GM21381 (cell line): ENCODE measurements around the gene ALG6.

ENCODE experiments used
- ATAC-seq: cut with Tn5 transposase; IDR thresholded peaks from one replicate; pipeline ENCODE4 v1.9.1; 2021; ENCODE audit warnings: mild to moderate bottlenecking, moderate library complexity; ENCODE audit not compliant: unreplicated experiment

The ALG6 gene

GRCh38 chr1:63367215-63368103 lies at the start of gene ALG6:
Gene ALG6 (plus strand): TSS chr1:63367627. CDS start chr1:63370978, 3,351 bp downstream.
- peak; percentile 96 for ATAC-seq

- ATAC-seq = no peak
Measured at GRCh38 chr1:63317817-63318152, 49.6 kb upstream of the ALG6 start.

- ATAC-seq = no peak
Measured at GRCh38 chr1:63318201-63318979, 49.0 kb upstream of the ALG6 start.

DNA sequence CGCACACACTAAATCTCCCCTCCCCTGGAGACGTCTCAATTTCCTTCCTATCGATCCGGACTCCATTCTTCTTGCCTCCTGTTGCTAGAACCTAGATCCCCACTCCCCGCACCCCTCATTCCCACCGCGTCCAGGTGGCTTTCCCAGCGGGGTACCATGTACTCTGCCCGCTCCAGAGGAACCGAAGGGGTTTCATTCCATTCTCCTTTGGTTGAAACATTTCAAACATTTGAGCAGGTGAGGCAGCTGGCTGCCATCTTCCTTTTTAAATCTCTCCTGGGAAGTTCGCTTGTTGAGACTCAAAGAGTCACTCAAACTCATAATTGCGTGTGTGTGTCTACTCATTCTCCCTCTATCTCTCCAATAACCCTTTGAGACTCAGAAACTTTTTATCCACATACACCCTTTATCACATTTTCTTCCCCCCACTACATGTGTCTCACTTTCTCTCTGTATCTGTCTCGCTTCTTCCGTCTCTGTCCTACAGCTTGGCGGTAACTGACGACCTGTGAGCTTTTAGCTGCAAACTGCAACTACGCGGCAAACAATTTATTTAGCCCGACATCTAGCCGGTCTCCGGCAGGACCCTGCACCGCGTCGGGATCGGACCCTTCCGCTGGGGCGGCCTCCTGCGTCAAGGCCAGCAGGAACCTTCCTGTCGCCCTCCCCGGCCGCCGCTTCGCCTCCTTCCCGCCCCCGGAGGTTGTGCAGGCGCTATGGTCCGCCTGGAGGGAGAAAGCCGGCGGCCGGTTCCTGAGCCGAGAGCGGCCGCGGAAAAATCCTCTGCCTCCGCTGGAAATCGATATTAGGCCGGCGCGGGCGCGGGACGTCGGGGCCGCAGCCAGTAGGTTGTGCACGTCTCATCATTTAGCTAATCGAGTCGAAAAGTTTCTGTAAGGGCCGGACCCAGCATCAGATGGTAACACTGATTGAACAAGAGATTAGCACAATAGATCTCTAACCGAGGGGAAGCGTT lies 48.1 kb upstream of the ALG6 start:
- no peak for ATAC-seq

- no peak for ATAC-seq
Measured at GRCh38 chr1:63320022-63320721, 47.3 kb upstream of the ALG6 start.

DNA sequence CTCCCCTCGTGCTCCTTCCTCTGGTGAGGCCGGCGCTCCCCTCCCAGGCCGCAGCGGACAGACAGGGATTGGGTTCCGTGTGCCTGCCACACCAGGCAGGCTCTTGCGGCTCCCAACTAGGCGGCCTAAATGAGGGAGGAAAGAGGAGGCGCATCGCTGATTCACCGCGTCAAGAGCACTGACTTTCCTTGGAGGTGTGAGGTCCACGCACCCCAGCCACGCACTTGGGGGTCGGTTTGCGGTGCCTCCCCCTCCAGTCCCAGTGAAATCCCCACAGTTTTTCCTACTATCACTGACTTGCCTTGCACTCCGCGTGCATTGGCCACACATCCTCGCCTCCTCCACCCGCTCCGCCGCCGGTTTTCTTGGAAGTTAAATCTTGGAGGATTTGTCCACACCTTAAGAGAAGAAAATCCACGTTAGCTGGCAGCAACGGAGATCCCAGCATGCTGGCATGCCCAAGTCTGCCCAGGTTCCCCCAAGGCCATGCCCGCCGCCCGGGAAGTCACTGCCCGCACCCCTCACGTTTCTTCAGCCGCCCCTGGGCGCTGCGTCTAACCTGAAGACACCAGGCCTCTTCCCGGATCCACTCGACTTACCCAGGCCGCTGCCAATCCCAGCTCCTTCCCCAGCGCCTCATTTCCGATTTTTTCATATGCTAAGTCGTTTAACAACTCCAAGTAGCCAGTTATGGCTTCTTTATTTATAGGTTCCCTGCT lies 46.2 kb upstream of the ALG6 start:
- no peak for ATAC-seq

GRCh38 chr1:63321785-63322113 lies 45.7 kb upstream of the ALG6 start:
- no peak for ATAC-seq

DNA sequence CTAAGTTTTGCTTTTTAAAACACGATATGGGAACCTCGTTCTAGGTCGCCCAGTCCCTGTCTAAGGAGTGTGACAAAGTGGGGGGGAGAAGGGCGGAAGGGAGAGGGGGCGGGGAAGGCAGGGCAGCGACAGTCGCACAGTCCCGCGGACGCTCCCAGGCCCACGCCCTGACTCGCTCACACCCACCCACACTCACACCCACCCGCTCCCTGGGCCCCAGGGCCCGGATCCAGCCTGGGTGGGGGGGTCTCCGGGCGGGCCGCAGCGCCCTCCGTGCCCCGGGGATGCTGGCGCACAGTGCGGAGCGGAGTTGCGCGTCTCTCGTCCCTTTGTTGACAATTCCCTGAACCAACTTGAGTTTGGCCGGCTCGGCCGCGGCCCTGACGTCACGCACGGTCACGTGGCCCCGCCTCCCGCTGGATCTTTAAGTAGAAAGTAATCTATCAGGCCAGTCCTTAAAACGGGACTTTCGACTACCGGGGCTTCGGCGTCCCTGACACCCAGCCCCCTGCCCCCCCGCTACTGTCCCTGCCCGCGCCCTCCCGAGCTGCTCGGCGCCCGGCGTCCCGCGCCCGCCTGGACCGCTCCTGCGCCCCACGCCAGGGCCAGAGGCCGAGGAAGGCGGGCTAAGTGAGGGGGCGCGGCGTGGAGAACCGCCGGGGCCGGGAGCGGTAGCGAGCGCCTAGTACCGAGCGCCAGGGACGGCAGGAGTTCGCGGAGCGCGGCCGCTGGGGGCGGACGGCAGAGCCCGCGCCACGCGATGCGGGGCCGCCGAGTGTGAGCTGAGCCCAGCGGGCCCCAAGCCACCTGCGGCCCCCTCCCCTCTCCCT lies 45.1 kb upstream of the ALG6 start, which contains the start of gene FOXD3:
TSS of gene FOXD3 (plus strand) at position 454 of the 830 bp plus-strand sequence. CDS start 492 bp downstream, outside the sequence.
- peak; percentile 42 for ATAC-seq

GRCh38 chr1:63322944-63323864 lies 44.2 kb upstream of the ALG6 start:
- ATAC-seq = no peak

DNA sequence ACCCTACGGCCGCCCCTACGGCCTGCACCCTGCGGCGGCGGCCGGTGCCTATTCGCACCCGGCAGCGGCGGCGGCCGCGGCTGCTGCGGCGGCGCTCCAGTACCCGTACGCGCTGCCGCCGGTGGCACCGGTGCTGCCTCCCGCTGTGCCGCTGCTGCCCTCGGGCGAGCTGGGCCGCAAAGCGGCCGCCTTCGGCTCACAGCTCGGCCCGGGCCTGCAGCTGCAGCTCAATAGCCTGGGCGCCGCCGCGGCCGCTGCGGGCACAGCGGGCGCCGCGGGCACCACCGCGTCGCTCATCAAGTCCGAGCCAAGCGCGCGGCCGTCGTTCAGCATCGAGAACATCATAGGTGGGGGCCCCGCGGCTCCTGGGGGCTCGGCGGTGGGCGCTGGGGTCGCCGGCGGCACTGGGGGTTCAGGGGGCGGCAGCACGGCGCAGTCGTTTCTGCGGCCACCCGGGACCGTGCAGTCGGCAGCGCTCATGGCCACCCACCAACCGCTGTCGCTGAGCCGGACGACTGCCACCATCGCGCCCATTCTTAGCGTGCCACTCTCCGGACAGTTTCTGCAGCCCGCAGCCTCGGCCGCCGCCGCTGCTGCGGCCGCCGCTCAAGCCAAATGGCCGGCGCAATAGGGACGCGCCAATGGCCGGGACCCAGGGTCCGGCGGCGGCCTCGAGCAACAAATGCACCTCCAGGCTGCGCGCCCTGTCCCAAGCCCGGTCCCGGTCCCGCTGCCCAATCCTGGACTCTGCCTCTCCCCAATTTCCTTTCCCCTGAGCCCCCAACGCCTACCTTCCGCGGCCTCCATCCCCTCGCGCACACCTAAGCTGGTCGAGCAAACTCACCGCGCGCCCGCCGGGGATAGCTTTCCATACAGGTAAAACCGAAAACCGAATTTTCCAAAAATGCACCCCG lies 43.3 kb upstream of the ALG6 start:
- ATAC-seq = no peak

DNA sequence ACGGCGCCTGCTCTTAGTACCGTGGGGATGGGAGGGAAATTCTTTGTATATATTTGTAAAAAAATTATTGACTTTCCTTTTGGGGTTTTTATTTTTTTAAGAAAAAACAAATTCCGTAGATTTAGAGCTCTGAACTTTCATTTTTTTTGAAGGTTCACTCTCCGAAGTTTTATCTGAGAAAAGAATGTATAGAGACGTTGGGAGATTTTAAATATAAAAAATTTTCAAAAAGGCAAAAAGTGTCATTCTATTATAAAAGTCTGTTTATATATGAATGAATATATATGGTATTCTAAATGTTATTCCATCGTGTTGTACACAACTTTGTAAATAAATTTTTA lies 42.7 kb upstream of the ALG6 start:
- ATAC-seq = no peak

GRCh38 chr1:63325279-63325985 lies 42.0 kb upstream of the ALG6 start:
- ATAC-seq = no peak

DNA sequence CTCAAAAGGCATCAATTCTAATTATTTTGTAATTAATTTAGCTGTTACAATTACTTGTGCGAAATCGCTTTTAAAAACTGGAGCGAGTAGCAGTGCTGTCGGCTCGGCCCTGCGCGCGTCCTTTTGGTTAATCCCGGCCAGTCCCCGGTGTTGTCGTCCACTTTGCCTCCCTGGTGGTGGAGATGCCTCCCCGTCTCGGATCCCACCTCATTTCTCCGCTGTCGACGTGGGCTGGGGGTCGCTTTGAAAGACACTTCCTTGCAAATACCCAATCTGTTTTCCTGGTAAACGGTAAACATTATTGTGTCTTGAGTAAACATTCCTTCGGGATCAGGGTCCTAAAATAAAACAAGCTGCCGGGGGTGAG lies 41.3 kb upstream of the ALG6 start:
- ATAC-seq = no peak

DNA sequence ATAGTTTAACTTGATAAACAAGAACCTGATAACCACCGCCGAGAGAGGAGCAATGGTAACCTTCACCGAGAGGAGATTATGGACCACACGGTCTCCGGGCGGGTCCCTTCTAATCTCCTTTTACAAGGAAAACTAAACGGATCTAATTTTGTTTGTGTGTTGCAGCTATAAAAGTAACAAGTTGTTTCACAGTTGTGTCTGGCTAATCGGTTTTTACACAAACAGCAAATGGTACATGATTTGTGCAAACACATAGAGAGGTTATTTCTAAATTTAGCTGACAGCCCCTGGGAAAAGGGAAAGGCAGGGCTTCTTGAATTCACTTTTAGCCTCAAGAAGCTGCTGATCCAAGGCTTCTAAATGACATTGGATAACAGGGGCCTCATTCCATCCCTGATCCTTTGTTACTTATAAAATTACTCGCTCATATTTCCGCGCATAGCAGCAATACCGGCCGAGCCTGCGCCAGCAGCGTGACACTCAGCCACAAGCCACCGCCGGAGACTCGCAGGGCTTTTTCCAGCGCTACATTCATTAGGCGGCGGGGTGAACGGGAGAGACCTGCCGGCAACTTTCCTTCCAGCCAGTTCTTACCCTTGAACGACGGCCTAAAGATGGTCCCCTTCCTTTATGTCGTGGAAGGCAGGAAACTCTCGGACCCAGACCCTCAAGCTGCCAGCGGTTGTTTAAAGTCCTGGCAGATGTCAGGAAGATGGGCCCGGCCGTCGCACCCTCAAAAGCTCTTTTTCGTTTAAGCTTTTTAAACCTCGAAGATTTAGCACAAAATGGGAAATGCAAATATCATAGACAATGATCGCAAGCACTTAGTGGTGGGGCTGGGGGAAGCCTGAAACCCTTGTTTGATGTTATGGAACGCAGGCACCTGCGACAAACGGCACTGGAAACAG lies 40.7 kb upstream of the ALG6 start:
- ATAC-seq = no peak

GRCh38 chr1:63327417-63328054 lies 39.9 kb upstream of the ALG6 start:
- peak; percentile 43 for ATAC-seq
